ENCODE data around the gene NEDD8.
A peak's percentile ranks its signal among the peaks of the same experiment; 100 is the strongest.

NEDD8 gene

GRCh38 chr14:24260026-24260779, 28.0 kb upstream of the NEDD8 start:
- no peak for DNase-seq (ENCODE audit: low read depth)
- peak overlapping the region; percentile 55 for H3K4me3 ChIP-seq (ENCODE audit: low read length)
- TF ChIP-seq, protein P1, sequence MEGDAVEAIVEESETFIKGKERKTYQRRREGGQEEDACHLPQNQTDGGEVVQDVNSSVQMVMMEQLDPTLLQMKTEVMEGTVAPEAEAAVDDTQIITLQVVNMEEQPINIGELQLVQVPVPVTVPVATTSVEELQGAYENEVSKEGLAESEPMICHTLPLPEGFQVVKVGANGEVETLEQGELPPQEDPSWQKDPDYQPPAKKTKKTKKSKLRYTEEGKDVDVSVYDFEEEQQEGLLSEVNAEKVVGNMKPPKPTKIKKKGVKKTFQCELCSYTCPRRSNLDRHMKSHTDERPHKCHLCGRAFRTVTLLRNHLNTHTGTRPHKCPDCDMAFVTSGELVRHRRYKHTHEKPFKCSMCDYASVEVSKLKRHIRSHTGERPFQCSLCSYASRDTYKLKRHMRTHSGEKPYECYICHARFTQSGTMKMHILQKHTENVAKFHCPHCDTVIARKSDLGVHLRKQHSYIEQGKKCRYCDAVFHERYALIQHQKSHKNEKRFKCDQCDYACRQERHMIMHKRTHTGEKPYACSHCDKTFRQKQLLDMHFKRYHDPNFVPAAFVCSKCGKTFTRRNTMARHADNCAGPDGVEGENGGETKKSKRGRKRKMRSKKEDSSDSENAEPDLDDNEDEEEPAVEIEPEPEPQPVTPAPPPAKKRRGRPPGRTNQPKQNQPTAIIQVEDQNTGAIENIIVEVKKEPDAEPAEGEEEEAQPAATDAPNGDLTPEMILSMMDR (IDR thresholded peaks at IDR 0.05; ENCODE audit: insufficient read depth, low read depth, low read length, missing control alignments), result no peak

GRCh38 chr14:24259282-24260025, 27.3 kb upstream of the NEDD8 start:
- TF ChIP-seq, protein P1 (IDR thresholded peaks at IDR 0.05; ENCODE audit: insufficient read depth, low read depth, low read length, missing control alignments), result no peak
- DNase-seq (ENCODE audit: low read depth), result peak; percentile 46
- peak overlapping the region; percentile 55 for H3K4me3 ChIP-seq (ENCODE audit: low read length)

GRCh38 chr14:24258548-24259265, 26.5 kb upstream of the NEDD8 start:
- TF ChIP-seq, protein P1 (IDR thresholded peaks at IDR 0.05; ENCODE audit: insufficient read depth, low read depth, low read length, missing control alignments), result no peak
- no peak for DNase-seq (ENCODE audit: low read depth)
- H3K4me3 ChIP-seq (ENCODE audit: low read length), result no peak overlapping the region

DNA sequence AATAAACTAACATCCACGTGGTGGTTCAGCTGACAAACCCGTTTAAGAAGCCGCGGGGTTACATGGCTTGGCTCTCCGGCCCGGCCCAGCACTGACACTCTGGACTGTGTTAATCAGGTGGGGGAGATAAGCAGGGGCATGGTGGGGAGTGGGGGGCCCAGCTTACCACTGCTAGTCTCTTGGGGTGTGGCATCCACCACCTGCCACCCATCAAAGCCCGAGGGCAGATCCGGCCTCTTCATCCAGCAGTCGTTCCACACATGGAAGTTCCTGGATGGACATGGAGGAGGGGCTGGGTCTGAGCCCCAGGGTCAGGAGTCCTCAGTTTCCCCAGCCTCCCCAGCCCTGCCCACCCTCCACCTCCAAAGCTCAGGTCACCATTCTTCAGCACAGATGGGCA, 26.0 kb upstream of the NEDD8 start:
- TF ChIP-seq, protein P1 (IDR thresholded peaks at IDR 0.05; ENCODE audit: insufficient read depth, low read depth, low read length, missing control alignments), result no peak
- H3K4me3 ChIP-seq (ENCODE audit: low read length), result no peak overlapping the region
- DNase-seq (ENCODE audit: low read depth), result no peak

DNA sequence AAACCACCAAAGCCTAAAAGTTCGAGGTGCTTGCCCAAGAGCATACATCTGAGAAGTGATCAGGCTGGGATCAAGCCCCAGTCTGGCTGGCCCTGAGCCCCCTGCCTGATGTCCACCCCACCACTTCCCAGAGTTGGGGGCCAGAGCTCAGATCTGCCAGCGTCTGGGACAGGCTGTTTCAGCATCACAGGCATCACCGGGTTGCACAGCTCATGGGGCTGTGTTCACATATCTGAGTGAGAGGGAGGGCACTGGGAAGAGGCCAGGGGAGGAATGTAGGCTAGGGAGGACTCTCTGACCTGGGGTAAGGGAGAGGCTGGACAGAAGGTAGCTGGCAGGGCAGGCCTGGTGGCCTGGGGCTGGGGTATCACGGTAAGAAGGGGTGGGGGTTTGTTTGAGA, 24.8 kb upstream of the NEDD8 start:
- TF ChIP-seq, protein P1 (IDR thresholded peaks at IDR 0.05; ENCODE audit: insufficient read depth, low read depth, low read length, missing control alignments), result no peak
- no peak for DNase-seq (ENCODE audit: low read depth)
- no peak overlapping the region for H3K4me3 ChIP-seq (ENCODE audit: low read length)

GRCh38 chr14:24255931-24256711, 24.0 kb upstream of the NEDD8 start:
- DNase-seq (ENCODE audit: low read depth), result no peak
- TF ChIP-seq, protein P1 (IDR thresholded peaks at IDR 0.05; ENCODE audit: insufficient read depth, low read depth, low read length, missing control alignments), result no peak
- no peak overlapping the region for H3K4me3 ChIP-seq (ENCODE audit: low read length)

All from epithelial cell of esophagus (primary cell).